ENCODE data around the gene SCYL2. TPM values are rescaled to one million over a fixed set of nuclear protein-coding genes. Genes with fewer than 3 reads are reported as not detected.

Gene SCYL2
- total RNA-seq, 1 experiment from 2014 or later, result 49.5 TPM

DNA sequence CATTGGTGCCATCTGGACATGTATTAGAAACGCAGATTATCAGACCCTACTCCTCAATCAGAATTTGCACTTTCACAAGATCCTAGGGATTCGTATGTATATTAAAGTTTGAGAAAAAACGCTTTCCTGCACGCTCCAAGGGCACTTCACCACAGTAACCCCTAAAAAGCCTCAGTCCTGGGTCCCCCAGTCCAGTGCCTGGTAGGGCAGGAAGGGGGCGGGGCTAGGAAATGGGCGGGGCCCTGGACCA is 467 bp upstream of the SCYL2 start:
- Histone ChIP-seq H3K9me3 (no peaks in the 10 kb centered on the region), H3K27me3 (replicated peaks; ENCODE audit: control insufficient read depth, insufficient read depth, low read length) (no peaks in the 10 kb centered on the region), H3K4me1 (peaks cover 8% of the 10 kb centered on the region), H3K4me3 (ENCODE audit: low read depth, low read length) (peak overlapping the region; percentile 76), H3K36me3 (ENCODE audit: control insufficient read depth, insufficient read depth, low read length) (no peaks in the 10 kb centered on the region)
- Mint-ChIP-seq H3K36me3 (ENCODE audit: insufficient read depth, unreplicated experiment) (peaks cover 8% of the 10 kb centered on the region), H3K27me3 (ENCODE audit: insufficient read depth, unreplicated experiment) (no peaks in the 10 kb centered on the region), H3K27ac (ENCODE audit: unreplicated experiment) (peak overlapping the region; percentile 98), H3K9me3 (ENCODE audit: unreplicated experiment) (no peaks in the 10 kb centered on the region), H3K4me1 (ENCODE audit: low read depth, unreplicated experiment) (peaks cover 16% of the 10 kb centered on the region), H3K4me3 (ENCODE audit: unreplicated experiment) (peak overlapping the region; percentile 99)
- intact Hi-C loops (cut with micrococcal nuclease; ENCODE audit: unreplicated experiment), result loop anchor here (2.0 kb wide), 3 partner anchors 14 to 66 kb away; partner anchors contain the start of gene ACTR6
- TF ChIP-seq, protein P1, sequence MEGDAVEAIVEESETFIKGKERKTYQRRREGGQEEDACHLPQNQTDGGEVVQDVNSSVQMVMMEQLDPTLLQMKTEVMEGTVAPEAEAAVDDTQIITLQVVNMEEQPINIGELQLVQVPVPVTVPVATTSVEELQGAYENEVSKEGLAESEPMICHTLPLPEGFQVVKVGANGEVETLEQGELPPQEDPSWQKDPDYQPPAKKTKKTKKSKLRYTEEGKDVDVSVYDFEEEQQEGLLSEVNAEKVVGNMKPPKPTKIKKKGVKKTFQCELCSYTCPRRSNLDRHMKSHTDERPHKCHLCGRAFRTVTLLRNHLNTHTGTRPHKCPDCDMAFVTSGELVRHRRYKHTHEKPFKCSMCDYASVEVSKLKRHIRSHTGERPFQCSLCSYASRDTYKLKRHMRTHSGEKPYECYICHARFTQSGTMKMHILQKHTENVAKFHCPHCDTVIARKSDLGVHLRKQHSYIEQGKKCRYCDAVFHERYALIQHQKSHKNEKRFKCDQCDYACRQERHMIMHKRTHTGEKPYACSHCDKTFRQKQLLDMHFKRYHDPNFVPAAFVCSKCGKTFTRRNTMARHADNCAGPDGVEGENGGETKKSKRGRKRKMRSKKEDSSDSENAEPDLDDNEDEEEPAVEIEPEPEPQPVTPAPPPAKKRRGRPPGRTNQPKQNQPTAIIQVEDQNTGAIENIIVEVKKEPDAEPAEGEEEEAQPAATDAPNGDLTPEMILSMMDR (IDR thresholded peaks at IDR 0.05; ENCODE audit: insufficient read depth in 1 of 2, low read depth in 1 of 2, low read length in 1 of 2, severe bottlenecking in 1 of 2, unreplicated experiment in 1 of 2), result no peak
- ChIA-PET CTCF (interaction anchor here (1.1 to 1.4 kb wide), 3 partner anchors 11 to 37 kb away, joined by 5 to 11 read pairs (median 6); no protein-coding TSS in a partner anchor), POLR2A (interaction anchor here (0.6 to 2.4 kb wide), 6 partner anchors 12 to 84 kb away, joined by 3 to 23 read pairs (median 4); partner anchors contain the start of gene ACTR6)
- DNase-seq, result no peak
- no TSS peak for BruUV-seq (replicated peaks)

- Histone ChIP-seq H3K27me3 (replicated peaks; ENCODE audit: control insufficient read depth, insufficient read depth, low read length) (no peaks in the 10 kb centered on the region), H3K4me3 (ENCODE audit: low read depth, low read length) (peak overlapping the region; percentile 76), H3K36me3 (ENCODE audit: control insufficient read depth, insufficient read depth, low read length) (no peaks in the 10 kb centered on the region), H3K9me3 (no peaks in the 10 kb centered on the region), H3K4me1 (peaks cover 8% of the 10 kb centered on the region)
- peak overlapping the region; percentile 99 for H3K4me3 Mint-ChIP-seq (ENCODE audit: unreplicated experiment)
- H3K27ac Mint-ChIP-seq (ENCODE audit: unreplicated experiment), result peak overlapping the region; percentile 98
- H3K36me3 Mint-ChIP-seq (ENCODE audit: insufficient read depth, unreplicated experiment), result peaks cover 8% of the 10 kb centered on the region
- no peaks in the 10 kb centered on the region for H3K27me3 Mint-ChIP-seq (ENCODE audit: insufficient read depth, unreplicated experiment)
- no peaks in the 10 kb centered on the region for H3K9me3 Mint-ChIP-seq (ENCODE audit: unreplicated experiment)
- CTCF ChIA-PET, result interaction anchor here (0.6 to 1.4 kb wide), 4 partner anchors 12 to 316 kb away, joined by 3 to 11 read pairs (median 4); no protein-coding TSS in a partner anchor
- intact Hi-C loops (cut with micrococcal nuclease; ENCODE audit: unreplicated experiment), result loop anchor here (1.0 to 2.0 kb wide), 4 partner anchors 12 to 67 kb away; partner anchors contain the start of gene ACTR6
- BruUV-seq (replicated peaks), result no TSS peak
- DNase-seq, result no peak
- POLR2A ChIA-PET, result interaction anchor here (0.6 to 2.4 kb wide), 4 partner anchors 12 to 54 kb away, joined by 3 to 23 read pairs (median 4); no protein-coding TSS in a partner anchor
- TF ChIP-seq, protein P1 (IDR thresholded peaks at IDR 0.05; ENCODE audit: insufficient read depth in 1 of 2, low read depth in 1 of 2, low read length in 1 of 2, severe bottlenecking in 1 of 2, unreplicated experiment in 1 of 2), result no peak
- H3K4me1 Mint-ChIP-seq (ENCODE audit: low read depth, unreplicated experiment), result peaks cover 16% of the 10 kb centered on the region
These were observed 765 bp downstream of the SCYL2 start for GRCh38 chr12:100267603-100268281.

DNA sequence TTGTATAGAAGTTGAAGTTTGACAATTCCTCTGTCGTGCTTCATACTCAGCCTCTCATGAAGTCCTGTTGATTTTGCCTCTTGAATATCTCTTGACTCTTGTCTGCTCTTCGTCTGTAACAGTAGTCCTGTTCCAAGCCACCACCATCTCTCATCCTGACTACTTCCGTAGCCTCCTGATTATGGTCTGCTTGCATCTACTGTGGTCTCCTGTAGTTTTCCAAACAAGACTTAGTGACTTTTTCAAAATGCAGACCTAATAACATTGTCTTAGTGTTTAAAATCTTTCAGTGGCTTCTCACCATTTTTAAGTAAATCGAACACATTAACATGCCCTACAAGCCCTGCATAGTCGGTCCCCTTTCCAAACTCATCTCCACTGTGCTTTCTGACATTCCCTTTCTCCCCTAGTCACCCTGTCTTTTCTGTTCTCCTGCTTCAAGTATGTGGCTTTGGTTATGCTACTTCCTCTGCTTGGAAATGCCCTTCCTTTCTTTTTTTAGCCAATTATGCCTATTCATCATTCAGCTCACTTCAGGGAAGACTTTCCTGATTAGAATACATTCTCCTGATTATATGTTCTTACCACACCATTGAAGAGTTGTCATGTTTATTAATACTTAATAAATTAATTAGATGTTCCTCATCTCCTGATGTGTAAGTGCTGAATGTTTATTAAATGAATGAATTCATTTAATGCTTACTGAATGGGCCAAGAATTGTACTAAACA is 2.0 kb downstream of the SCYL2 start:
- Histone ChIP-seq H3K36me3 (ENCODE audit: control insufficient read depth, insufficient read depth, low read length) (no peaks in the 10 kb centered on the region), H3K9me3 (no peaks in the 10 kb centered on the region), H3K4me1 (peaks cover 8% of the 10 kb centered on the region), H3K27me3 (replicated peaks; ENCODE audit: control insufficient read depth, insufficient read depth, low read length) (no peaks in the 10 kb centered on the region), H3K4me3 (ENCODE audit: low read depth, low read length) (peak overlapping the region; percentile 76)
- CTCF ChIA-PET, result no interaction called here
- POLR2A ChIA-PET, result no interaction called here
- intact Hi-C loops (cut with micrococcal nuclease; ENCODE audit: unreplicated experiment), result no loop called here
- Mint-ChIP-seq H3K9me3 (ENCODE audit: unreplicated experiment) (no peaks in the 10 kb centered on the region), H3K4me3 (ENCODE audit: unreplicated experiment) (peak overlapping the region; percentile 99), H3K4me1 (ENCODE audit: low read depth, unreplicated experiment) (peaks cover 16% of the 10 kb centered on the region), H3K27ac (ENCODE audit: unreplicated experiment) (peak overlapping the region; percentile 42), H3K36me3 (ENCODE audit: insufficient read depth, unreplicated experiment) (peaks cover 8% of the 10 kb centered on the region), H3K27me3 (ENCODE audit: insufficient read depth, unreplicated experiment) (no peaks in the 10 kb centered on the region)
- TF ChIP-seq, protein P1 (IDR thresholded peaks at IDR 0.05; ENCODE audit: insufficient read depth in 1 of 2, low read depth in 1 of 2, low read length in 1 of 2, severe bottlenecking in 1 of 2, unreplicated experiment in 1 of 2), result no peak
- DNase-seq, result no peak
- no TSS peak for BruUV-seq (replicated peaks)

Data from Caco-2 (cell line).